KMS-11 (cell line): ENCODE data around the gene HPF1.
"Not testable (repeated sequence)": the region's sequence is repeated elsewhere in the genome, so short reads cannot be mapped to it uniquely, and the experiment has no call there.

Experiments used
- H2AFZ ChIP-seq: fragments of 200-600 bp; sonication (generic); 2 replicates; pipeline ENCODE4 v1.6.1; 2016; ENCODE audit warnings: antibody characterized with exemption, mixed run types, low read depth
- H3K27ac ChIP-seq: fragments of 200-600 bp; sonication (generic); 2 replicates; pipeline ENCODE4 v1.6.1; 2016; ENCODE audit warnings: mild to moderate bottlenecking, mixed run types
- H3K27me3 ChIP-seq: fragments of 200-600 bp; sonication (generic); 2 replicates; pipeline ENCODE4 v1.6.1; 2017; ENCODE audit warnings: mild to moderate bottlenecking, low read depth, mixed run types, moderate library complexity; ENCODE audit not compliant: insufficient read depth
- H3K36me3 ChIP-seq: fragments of 200-600 bp; sonication (generic); 2 replicates; pipeline ENCODE4 v1.6.1; 2017; ENCODE audit warnings: mild to moderate bottlenecking, mixed run types; ENCODE audit not compliant: insufficient read depth
- H3K4me1 ChIP-seq: fragments of 200-600 bp; sonication (generic); 2 replicates; pipeline ENCODE4 v1.6.1; 2016; ENCODE audit warnings: mild to moderate bottlenecking, low read depth, mixed run types; ENCODE audit not compliant: poor library complexity, severe bottlenecking
- H3K4me2 ChIP-seq: fragments of 200-600 bp; sonication (generic); 2 replicates; pipeline ENCODE4 v1.7.0; 2016; ENCODE audit warnings: mild to moderate bottlenecking, mixed run types
- H3K4me3 ChIP-seq: fragments of 200-600 bp; sonication (generic); IDR thresholded peaks from 2 replicates; pipeline ENCODE4 v1.6.1; 2017; ENCODE audit warnings: low read depth, low read length, mixed read lengths; ENCODE audit not compliant: insufficient read depth
- H3K79me2 ChIP-seq: fragments of 200-600 bp; sonication (generic); 2 replicates; pipeline ENCODE4 v1.6.1; 2016; ENCODE audit warnings: low read depth, mixed run types; ENCODE audit not compliant: insufficient read depth
- H3K9ac ChIP-seq: fragments of 200-600 bp; sonication (generic); 2 replicates; pipeline ENCODE4 v1.6.1; 2016; ENCODE audit warnings: mild to moderate bottlenecking, mixed run types
- H4K20me1 ChIP-seq: fragments of 200-600 bp; sonication (generic); 2 replicates; pipeline ENCODE4 v1.6.1; 2016; ENCODE audit warnings: mild to moderate bottlenecking, mixed run types; ENCODE audit not compliant: insufficient read depth
- CTCF ChIP-seq: fragments of 200-600 bp; sonication (generic); conservative IDR thresholded peaks from 2 replicates; pipeline ENCODE4 v1.6.1; 2017; ENCODE audit warnings: low read depth, mild to moderate bottlenecking, antibody characterized with exemption, low read length, moderate library complexity, mixed read lengths

Gene HPF1

GRCh38 chr4:169774466-169775445, 17.0 kb upstream of the HPF1 start:
- H3K4me2 ChIP-seq: no peak overlapping the region
- H3K27me3 ChIP-seq: no peaks in the 10 kb centered on the region
- H3K4me1 ChIP-seq: peaks cover 3% of the 10 kb centered on the region
- H3K27ac ChIP-seq: no peak overlapping the region
- TF ChIP-seq CTCF: no peak
- no peak overlapping the region for H3K9ac ChIP-seq
- no peaks in the 10 kb centered on the region for H3K36me3 ChIP-seq
- no peak overlapping the region for H3K4me3 ChIP-seq
- H4K20me1 ChIP-seq: no peaks in the 10 kb centered on the region
- no peaks in the 10 kb centered on the region for H3K79me2 ChIP-seq
- H2AFZ ChIP-seq: no peak overlapping the region

- peaks cover 3% of the 10 kb centered on the region for H3K4me1 ChIP-seq
Observed at GRCh38 chr4:169773889-169774288, 16.1 kb upstream of the HPF1 start.

GRCh38 chr4:169771556-169772080, 13.9 kb upstream of the HPF1 start:
- not testable (repeated sequence) for H3K4me3 ChIP-seq, H3K27me3 ChIP-seq, H3K36me3 ChIP-seq, H3K27ac ChIP-seq, H3K9ac ChIP-seq, H3K4me2 ChIP-seq, H3K79me2 ChIP-seq, H3K4me1 ChIP-seq, H2AFZ ChIP-seq, H4K20me1 ChIP-seq

More at GRCh38 chr4:169773889-169774288, 16.1 kb upstream of the HPF1 start:
- no peaks in the 10 kb centered on the region for H3K79me2 ChIP-seq
- H3K9ac ChIP-seq: no peak overlapping the region
- no peaks in the 10 kb centered on the region for H3K27me3 ChIP-seq
- H3K27ac ChIP-seq: no peak overlapping the region
- TF ChIP-seq CTCF: no peak
- H2AFZ ChIP-seq: no peak overlapping the region
- no peaks in the 10 kb centered on the region for H4K20me1 ChIP-seq
- no peak overlapping the region for H3K4me3 ChIP-seq
- H3K4me2 ChIP-seq: no peak overlapping the region
- H3K36me3 ChIP-seq: no peaks in the 10 kb centered on the region

- Histone ChIP-seq H3K79me2 (no peaks in the 10 kb centered on the region), H3K36me3 (no peaks in the 10 kb centered on the region), H3K4me3 (no peak overlapping the region), H3K9ac (no peak overlapping the region), H3K4me2 (no peak overlapping the region), H3K27ac (no peak overlapping the region), H2AFZ (no peak overlapping the region), H3K4me1 (peaks cover 3% of the 10 kb centered on the region), H3K27me3 (no peaks in the 10 kb centered on the region), H4K20me1 (no peaks in the 10 kb centered on the region)
- no peak for TF ChIP-seq CTCF
Observed at GRCh38 chr4:169770416-169770815, 12.7 kb upstream of the HPF1 start.

GRCh38 chr4:169768385-169768784, 10.6 kb upstream of the HPF1 start:
- no peak for TF ChIP-seq CTCF
- Histone ChIP-seq H3K9ac (no peak overlapping the region), H2AFZ (no peak overlapping the region), H3K79me2 (no peaks in the 10 kb centered on the region), H3K27ac (no peak overlapping the region), H3K36me3 (no peaks in the 10 kb centered on the region), H4K20me1 (no peaks in the 10 kb centered on the region), H3K4me1 (peaks cover 3% of the 10 kb centered on the region), H3K4me2 (no peak overlapping the region), H3K4me3 (no peak overlapping the region), H3K27me3 (no peaks in the 10 kb centered on the region)
